ENCODE data around the gene LRP8.

- TF ChIP-seq SIN3A (IDR thresholded peaks at IDR 0.05; ENCODE audit: borderline replicate concordance, insufficient read depth, low read length): no peak
- no peak for TF ChIP-seq POLR2AphosphoS5 (IDR thresholded peaks at IDR 0.05; ENCODE audit: low read depth, low read length)
- no peak for TF ChIP-seq REST (IDR thresholded peaks at IDR 0.05; ENCODE audit: insufficient read depth in 1 of 2, low read depth in 2 of 2, low read length in 2 of 2)
- TF ChIP-seq TAF1 (IDR thresholded peaks at IDR 0.05; ENCODE audit: borderline replicate concordance, insufficient read depth, low read length): no peak
These were observed 4.6 kb downstream of the LRP8 start for GRCh38 chr1:53323316-53323715.
